HG03139 (cell line): ENCODE results near the gene CRB1.
"Not testable (repeated sequence)": the region's sequence is repeated elsewhere in the genome, so short reads cannot be mapped to it uniquely, and the experiment has no call there.

ENCODE experiments used
- ATAC-seq: cut with Tn5 transposase; IDR thresholded peaks from one replicate; pipeline ENCODE4 v1.9.1; 2021; ENCODE audit not compliant: unreplicated experiment

The CRB1 gene

GRCh38 chr1:197451381-197451780, 183.3 kb downstream of the CRB1 start:
- ATAC-seq, result no peak

- no peak for ATAC-seq
Measured at GRCh38 chr1:197453376-197454058, 185.5 kb downstream of the CRB1 start.

GRCh38 chr1:197462539-197462938, 194.5 kb downstream of the CRB1 start:
- no peak for ATAC-seq

- no peak for ATAC-seq
Measured at GRCh38 chr1:197463142-197463541, 195.1 kb downstream of the CRB1 start.

GRCh38 chr1:197464044-197464443, 196.0 kb downstream of the CRB1 start:
- ATAC-seq, result no peak

- no peak for ATAC-seq
Measured at GRCh38 chr1:197465528-197466327, 197.7 kb downstream of the CRB1 start.

GRCh38 chr1:197466813-197467212, 198.8 kb downstream of the CRB1 start:
- ATAC-seq, result no peak

- no peak for ATAC-seq
Measured at GRCh38 chr1:197467881-197468280, 199.8 kb downstream of the CRB1 start.

- ATAC-seq, result no peak
Measured at GRCh38 chr1:197468543-197469175, 200.6 kb downstream of the CRB1 start.

- ATAC-seq, result no peak
Measured at GRCh38 chr1:197469620-197470210, 201.7 kb downstream of the CRB1 start.

- ATAC-seq, result no peak
Measured at GRCh38 chr1:197470330-197470729, 202.3 kb downstream of the CRB1 start.

GRCh38 chr1:197471248-197471985, 203.4 kb downstream of the CRB1 start:
- ATAC-seq, result no peak

- no peak for ATAC-seq
Measured at GRCh38 chr1:197472141-197472540, 204.1 kb downstream of the CRB1 start.

GRCh38 chr1:197480446-197480845, 212.4 kb downstream of the CRB1 start:
- ATAC-seq, result no peak

- no peak for ATAC-seq
Measured at GRCh38 chr1:197481101-197481500, 213.0 kb downstream of the CRB1 start.

- no peak for ATAC-seq
Measured at GRCh38 chr1:197485790-197486189, 217.7 kb downstream of the CRB1 start.

- ATAC-seq, result no peak
Measured at GRCh38 chr1:197486946-197487345, 218.9 kb downstream of the CRB1 start.

GRCh38 chr1:197491505-197491904, 223.5 kb downstream of the CRB1 start:
- ATAC-seq, result not testable (repeated sequence)

GRCh38 chr1:197496722-197497121, 228.7 kb downstream of the CRB1 start:
- ATAC-seq, result no peak

GRCh38 chr1:197510691-197511378, 242.8 kb downstream of the CRB1 start:
- no peak for ATAC-seq
